Activated B cell treated with CpG ODN at 0.5 μM for 24 hours (primary cell): Measurements from ENCODE around the gene FNTB. TPM values are rescaled to one million over a fixed set of nuclear protein-coding genes. Genes with fewer than 3 reads are reported as not detected.

Experiments used
- ATAC-seq: fragments of 200-7000 bp; cut with Tn5 transposase; one replicate; pipeline ENCODE4 v1.10.0; 2021; ENCODE audit warnings: low read depth, mild to moderate bottlenecking, moderate library complexity
- CTCF ChIA-PET: fragments of 350-600 bp; sonication (Branson Sonifier 250); formaldehyde crosslinking; loops from one replicate; lab custom pipeline; 2021; ENCODE audit warnings: antibody characterized with exemption; lab: Charles Lee
- POLR2A ChIA-PET: fragments of 350-600 bp; sonication (Branson Sonifier 250); formaldehyde crosslinking; loops from one replicate; lab custom pipeline; 2021; ENCODE audit warnings: antibody characterized with exemption; lab: Charles Lee
- DNase-seq: peaks from one replicate; pipeline ENCODE4 v3.0.0; 2022
- H3K27ac Mint-ChIP-seq: one replicate; pipeline ENCODE4 v1.8.0; 2020; ENCODE audit warnings: mixed read lengths
- H3K27me3 Mint-ChIP-seq: one replicate; pipeline ENCODE4 v1.8.0; 2021; ENCODE audit warnings: mixed read lengths
- H3K36me3 Mint-ChIP-seq: one replicate; pipeline ENCODE4 v1.8.0; 2021; ENCODE audit warnings: low read depth, mixed read lengths
- H3K4me1 Mint-ChIP-seq: one replicate; pipeline ENCODE4 v1.8.0; 2021; ENCODE audit warnings: mixed read lengths
- H3K4me3 Mint-ChIP-seq: one replicate; pipeline ENCODE4 v1.8.0; 2020; ENCODE audit warnings: mild to moderate bottlenecking, mixed read lengths
- H3K9me3 Mint-ChIP-seq: one replicate; pipeline ENCODE4 v1.8.0; 2020; ENCODE audit warnings: mixed read lengths
- CTCF ChIP-seq: fragments of 200-600 bp; IDR thresholded peaks from one replicate; pipeline ENCODE4 v1.8.0; 2022; ENCODE audit warnings: antibody characterized with exemption, mild to moderate bottlenecking
- intact Hi-C: fragments of 100-400 bp; cut with micrococcal nuclease; formaldehyde crosslinking; loops from one replicate; pipeline ENCODE4 v1.15.1; 2024
- total RNA-seq: library from RNA; stranded (reverse); gene quantifications from 2 replicates; pipeline ENCODE4 v1.2.3, GENCODE V29; 2022

The FNTB gene
- total RNA-seq, 1 donor from 2014 or later, result 10.5 TPM

- DNase-seq (no peak), ATAC-seq (no peak)
- Mint-ChIP-seq H3K36me3 (peaks cover 13% of the 10 kb centered on the region), H3K4me3 (no peak overlapping the region), H3K27ac (no peak overlapping the region), H3K4me1 (no peaks in the 10 kb centered on the region), H3K9me3 (no peaks in the 10 kb centered on the region), H3K27me3 (no peaks in the 10 kb centered on the region)
- CTCF ChIA-PET, result no interaction called here
- no peak for TF ChIP-seq CTCF
- POLR2A ChIA-PET, result interaction anchor here (0.6 kb wide), 1 partner anchor 158 kb away, joined by 4 read pairs; no protein-coding TSS in a partner anchor
- intact Hi-C loops, result no loop called here
These were observed 16.7 kb downstream of the FNTB start for GRCh38 chr14:65003394-65003793.

DNA sequence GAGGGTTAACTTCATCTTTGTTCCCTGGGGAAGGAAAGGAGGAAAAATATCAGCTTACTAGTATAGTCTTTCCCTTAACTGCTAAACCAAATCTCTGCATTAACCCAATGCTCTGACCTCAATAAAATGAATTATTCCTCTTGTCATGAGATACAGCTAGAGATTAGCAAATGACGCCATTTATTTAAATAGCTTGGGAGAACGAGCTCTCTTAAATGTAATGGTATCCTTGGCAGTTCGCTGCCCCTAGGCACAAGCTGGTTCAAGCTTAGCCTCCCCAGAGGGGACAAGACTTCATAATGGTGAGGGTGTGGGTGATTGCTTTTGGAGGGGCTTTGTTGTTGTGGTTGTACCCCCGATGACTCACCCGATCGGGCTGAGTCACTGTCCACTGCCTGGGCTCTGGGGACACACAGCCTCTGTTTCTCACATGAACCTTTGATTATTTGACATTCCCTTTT is 19.6 kb downstream of the FNTB start:
- ChIA-PET POLR2A (no interaction called here), CTCF (interaction anchor here (1.0 kb wide), 1 partner anchor 20 kb away, joined by 3 read pairs; the partner anchor contains the start of gene FNTB)
- TF ChIP-seq CTCF, result no peak
- intact Hi-C loops, result no loop called here
- Mint-ChIP-seq H3K27me3 (no peaks in the 10 kb centered on the region), H3K4me3 (no peak overlapping the region), H3K27ac (no peak overlapping the region), H3K9me3 (no peaks in the 10 kb centered on the region), H3K4me1 (no peaks in the 10 kb centered on the region), H3K36me3 (peaks cover 25% of the 10 kb centered on the region)
- DNase-seq (no peak), ATAC-seq (no peak)

- Mint-ChIP-seq H3K27me3 (no peaks in the 10 kb centered on the region), H3K9me3 (no peaks in the 10 kb centered on the region), H3K27ac (no peak overlapping the region), H3K4me3 (no peak overlapping the region), H3K4me1 (no peaks in the 10 kb centered on the region), H3K36me3 (peaks cover 31% of the 10 kb centered on the region)
- ATAC-seq (no peak), DNase-seq (no peak)
- TF ChIP-seq CTCF, result no peak
- ChIA-PET CTCF (interaction anchor here (1.1 kb wide), 1 partner anchor 18 kb away, joined by 3 read pairs; no protein-coding TSS in a partner anchor), POLR2A (no interaction called here)
- intact Hi-C loops, result no loop called here
These were observed 20.5 kb downstream of the FNTB start for GRCh38 chr14:65007202-65007601.

GRCh38 chr14:65010211-65010931 is 23.7 kb downstream of the FNTB start:
- H3K27me3 Mint-ChIP-seq, result no peaks in the 10 kb centered on the region
- TF ChIP-seq CTCF, result no peak

GRCh38 chr14:65011538-65011937 is 24.8 kb downstream of the FNTB start:
- no peak overlapping the region for H3K4me3 Mint-ChIP-seq

More at GRCh38 chr14:65010211-65010931, 23.7 kb downstream of the FNTB start:
- no peaks in the 10 kb centered on the region for H3K4me1 Mint-ChIP-seq
- H3K9me3 Mint-ChIP-seq, result no peaks in the 10 kb centered on the region
- H3K36me3 Mint-ChIP-seq, result peaks cover 40% of the 10 kb centered on the region
- ChIA-PET POLR2A (no interaction called here), CTCF (no interaction called here)
- no peak overlapping the region for H3K4me3 Mint-ChIP-seq
- ATAC-seq (no peak), DNase-seq (no peak)
- intact Hi-C loops, result no loop called here
- H3K27ac Mint-ChIP-seq, result no peak overlapping the region

More at GRCh38 chr14:65011538-65011937, 24.8 kb downstream of the FNTB start:
- ATAC-seq (no peak), DNase-seq (no peak)
- Mint-ChIP-seq H3K9me3 (no peaks in the 10 kb centered on the region), H3K36me3 (peaks cover 45% of the 10 kb centered on the region), H3K27ac (no peak overlapping the region), H3K4me1 (no peaks in the 10 kb centered on the region), H3K27me3 (no peaks in the 10 kb centered on the region)
- no peak for TF ChIP-seq CTCF
- CTCF ChIA-PET, result interaction anchor here (1.2 kb wide), 1 partner anchor 12 kb away, joined by 4 read pairs; no protein-coding TSS in a partner anchor
- POLR2A ChIA-PET, result no interaction called here
- intact Hi-C loops, result no loop called here
